Parathyroid adenoma (tissue), 2 donors: ENCODE measurements around the gene MYCBP2.

ENCODE experiments used
- H2AFZ ChIP-seq: fragments of 300-600 bp; sonication (generic); one replicate; pipeline ENCODE4 v1.7.0; 2017; ENCODE audit warnings: antibody characterized with exemption, mild to moderate bottlenecking
- H3K27ac ChIP-seq: fragments of 300-600 bp; sonication (generic); one replicate; pipeline ENCODE4 v1.7.0; 2017
- H3K27me3 ChIP-seq: fragments of 300-600 bp; sonication (generic); one replicate; pipeline ENCODE4 v1.7.0; 2017; ENCODE audit warnings: low read length; ENCODE audit not compliant: control insufficient read depth, insufficient read depth
- H3K36me3 ChIP-seq: fragments of 300-600 bp; sonication (generic); one replicate; pipeline ENCODE4 v1.7.0; 2017; ENCODE audit warnings: low read length; ENCODE audit not compliant: control insufficient read depth, insufficient read depth
- H3K4me1 ChIP-seq: fragments of 300-600 bp; sonication (generic); one replicate; pipeline ENCODE4 v1.7.0; 2017; ENCODE audit warnings: control low read depth
- H3K4me2 ChIP-seq: fragments of 300-600 bp; sonication (generic); one replicate; pipeline ENCODE4 v1.7.0; 2017; ENCODE audit warnings: low read length
- H3K4me3 ChIP-seq: fragments of 300-600 bp; sonication (generic); one replicate; pipeline ENCODE4 v1.7.0; 2017; ENCODE audit warnings: low read depth, low read length
- H3K79me2 ChIP-seq: fragments of 300-600 bp; sonication (generic); one replicate; pipeline ENCODE4 v1.7.0; 2017; ENCODE audit warnings: control low read depth
- H3K9ac ChIP-seq: fragments of 300-600 bp; sonication (generic); one replicate; pipeline ENCODE4 v1.7.0; 2017; ENCODE audit warnings: mild to moderate bottlenecking
- H3K9me3 ChIP-seq: fragments of 300-600 bp; sonication (generic); one replicate; pipeline ENCODE4 v1.7.0; 2017; ENCODE audit warnings: low read length; ENCODE audit not compliant: control insufficient read depth
- CTCF ChIP-seq: fragments of 300-600 bp; sonication (generic); IDR thresholded peaks from one replicate; pipeline ENCODE4 v1.7.0; 2017; ENCODE audit warnings: antibody characterized with exemption, mild to moderate bottlenecking
- donor health status: primary hyperparathyroidism.

Gene MYCBP2

GRCh38 chr13:77062097-77062496 is 264.8 kb downstream of the MYCBP2 start:
- H3K4me1 ChIP-seq, result no peaks in the 10 kb centered on the region
- H3K4me3 ChIP-seq, result no peak overlapping the region
- no peaks in the 10 kb centered on the region for H3K36me3 ChIP-seq
- no peaks in the 10 kb centered on the region for H3K79me2 ChIP-seq
- H3K27ac ChIP-seq, result no peak overlapping the region
- H3K27me3 ChIP-seq, result no peaks in the 10 kb centered on the region
- H3K9ac ChIP-seq, result no peak overlapping the region
- no peaks in the 10 kb centered on the region for H3K9me3 ChIP-seq
- no peak for TF ChIP-seq CTCF
- H2AFZ ChIP-seq, result no peak overlapping the region
- H3K4me2 ChIP-seq, result no peak overlapping the region

- H3K9me3 ChIP-seq, result no peaks in the 10 kb centered on the region
- H3K36me3 ChIP-seq, result no peaks in the 10 kb centered on the region
- H3K27ac ChIP-seq, result no peak overlapping the region
- H3K79me2 ChIP-seq, result no peaks in the 10 kb centered on the region
- H3K4me2 ChIP-seq, result no peak overlapping the region
- no peak overlapping the region for H3K4me3 ChIP-seq
- H3K27me3 ChIP-seq, result no peaks in the 10 kb centered on the region
- no peak for TF ChIP-seq CTCF
- no peak overlapping the region for H3K9ac ChIP-seq
- no peak overlapping the region for H2AFZ ChIP-seq
- no peaks in the 10 kb centered on the region for H3K4me1 ChIP-seq
These were observed 265.5 kb downstream of the MYCBP2 start for GRCh38 chr13:77061362-77061761.

- H2AFZ ChIP-seq, result no peak overlapping the region
- no peaks in the 10 kb centered on the region for H3K79me2 ChIP-seq
- H3K4me3 ChIP-seq, result no peak overlapping the region
- no peak overlapping the region for H3K27ac ChIP-seq
- no peak overlapping the region for H3K9ac ChIP-seq
- no peaks in the 10 kb centered on the region for H3K36me3 ChIP-seq
- no peak overlapping the region for H3K4me2 ChIP-seq
- no peaks in the 10 kb centered on the region for H3K4me1 ChIP-seq
- no peaks in the 10 kb centered on the region for H3K27me3 ChIP-seq
- TF ChIP-seq CTCF, result no peak
- no peaks in the 10 kb centered on the region for H3K9me3 ChIP-seq
These were observed 270.0 kb downstream of the MYCBP2 start for GRCh38 chr13:77056886-77057285.

- no peak overlapping the region for H3K4me2 ChIP-seq
- no peaks in the 10 kb centered on the region for H3K9me3 ChIP-seq
- no peak overlapping the region for H3K4me3 ChIP-seq
- H3K9ac ChIP-seq, result no peak overlapping the region
- H3K27me3 ChIP-seq, result no peaks in the 10 kb centered on the region
- no peaks in the 10 kb centered on the region for H3K36me3 ChIP-seq
- no peak overlapping the region for H3K27ac ChIP-seq
- H3K4me1 ChIP-seq, result no peaks in the 10 kb centered on the region
- TF ChIP-seq CTCF, result no peak
- no peaks in the 10 kb centered on the region for H3K79me2 ChIP-seq
- no peak overlapping the region for H2AFZ ChIP-seq
These were observed 270.5 kb downstream of the MYCBP2 start for GRCh38 chr13:77056382-77056781.

- Histone ChIP-seq H3K4me1 (no peaks in the 10 kb centered on the region), H3K79me2 (no peaks in the 10 kb centered on the region), H3K4me3 (no peak overlapping the region), H3K9me3 (no peaks in the 10 kb centered on the region), H3K27ac (no peak overlapping the region), H3K4me2 (no peak overlapping the region), H2AFZ (no peak overlapping the region), H3K9ac (no peak overlapping the region), H3K36me3 (no peaks in the 10 kb centered on the region), H3K27me3 (no peaks in the 10 kb centered on the region)
- TF ChIP-seq CTCF, result no peak
These were observed 271.7 kb downstream of the MYCBP2 start for GRCh38 chr13:77055158-77055557.
